Astrocyte (in vitro differentiated cells and primary cell): ENCODE data around the gene CCDC57. TPM values are rescaled to one million over a fixed set of nuclear protein-coding genes. Genes with fewer than 3 reads are reported as not detected.
A peak's percentile ranks its signal among the peaks of the same experiment; 100 is the strongest.

Experiments used
- DNase-seq: peaks from one replicate; pipeline ENCODE4 v3.0.0-alpha.2; 2010; ENCODE audit warnings: low read depth
- FAIRE-seq: peaks from 2 replicates; lab custom pipeline; 2011; peaks lifted over from hg19 to GRCh38; lab: Jason Lieb, UNC
- H2AFZ ChIP-seq: 2 replicates; pipeline ENCODE4 v1.6.0; 2012; ENCODE audit warnings: low read depth, low read length, inconsistent platforms
- H3K27ac ChIP-seq: 2 replicates; pipeline ENCODE4 v1.5.1; 2011; ENCODE audit warnings: low read depth, low read length, inconsistent platforms
- H3K27me3 ChIP-seq: 2 replicates; pipeline ENCODE4 v1.6.0; 2011; ENCODE audit warnings: low read length, inconsistent platforms; ENCODE audit not compliant: insufficient read depth
- H3K36me3 ChIP-seq: 2 replicates; pipeline ENCODE4 v1.5.1; 2011; ENCODE audit warnings: low read length, inconsistent platforms; ENCODE audit not compliant: insufficient read depth
- H3K4me1 ChIP-seq: 2 replicates; pipeline ENCODE4 v1.5.1; 2011; ENCODE audit warnings: low read length, inconsistent platforms; ENCODE audit not compliant: insufficient read depth
- H3K4me2 ChIP-seq: 2 replicates; pipeline ENCODE4 v1.6.0; 2012; ENCODE audit warnings: low read length, inconsistent platforms
- H3K4me3 ChIP-seq: 2 replicates; pipeline ENCODE4 v1.5.1; 2011; ENCODE audit warnings: low read depth, mild to moderate bottlenecking, low read length, inconsistent platforms; ENCODE audit not compliant: insufficient read depth
- H3K79me2 ChIP-seq: 2 replicates; pipeline ENCODE4 v1.6.0; 2012; ENCODE audit warnings: mild to moderate bottlenecking, low read length, inconsistent platforms; ENCODE audit not compliant: insufficient read depth
- H3K9ac ChIP-seq: 2 replicates; pipeline ENCODE4 v1.6.0; 2012; ENCODE audit warnings: mild to moderate bottlenecking, low read length, inconsistent platforms
- H3K9me3 ChIP-seq: 2 replicates; pipeline ENCODE4 v1.5.1; 2012; ENCODE audit warnings: low read depth, mild to moderate bottlenecking, low read length, inconsistent platforms; ENCODE audit not compliant: insufficient read depth
- H4K20me1 ChIP-seq: 2 replicates; pipeline ENCODE4 v1.6.0; 2012; ENCODE audit warnings: low read length, inconsistent platforms; ENCODE audit not compliant: insufficient read depth
- H3K27ac Mint-ChIP-seq: one replicate; pipeline ENCODE4 v1.8.0; 2021; ENCODE audit warnings: mild to moderate bottlenecking, mixed read lengths; ENCODE audit not compliant: unreplicated experiment
- H3K27me3 Mint-ChIP-seq: one replicate; pipeline ENCODE4 v1.8.0; 2021; ENCODE audit warnings: low read depth, mixed read lengths; ENCODE audit not compliant: unreplicated experiment
- H3K36me3 Mint-ChIP-seq: one replicate; pipeline ENCODE4 v1.8.0; 2021; ENCODE audit warnings: low read depth, mixed read lengths; ENCODE audit not compliant: unreplicated experiment
- H3K4me1 Mint-ChIP-seq: one replicate; pipeline ENCODE4 v1.8.0; 2021; ENCODE audit warnings: low read depth, mixed read lengths; ENCODE audit not compliant: unreplicated experiment
- H3K4me3 Mint-ChIP-seq: one replicate; pipeline ENCODE4 v1.8.0; 2021; ENCODE audit warnings: mild to moderate bottlenecking, moderate library complexity, mixed read lengths; ENCODE audit not compliant: unreplicated experiment
- H3K9me3 Mint-ChIP-seq: one replicate; pipeline ENCODE4 v1.8.0; 2021; ENCODE audit warnings: mild to moderate bottlenecking, mixed read lengths; ENCODE audit not compliant: unreplicated experiment
- EZH2 ChIP-seq: IDR thresholded peaks from 2 replicates; pipeline ENCODE4 v1.6.1; 2012; ENCODE audit warnings: mild to moderate bottlenecking, low read length, inconsistent platforms; ENCODE audit not compliant: insufficient read depth
- total RNA-seq: library from RNA; stranded (reverse); gene quantifications from 2 replicates; pipeline ENCODE4 v1.2.1, GENCODE V29; 2021
- TF ChIP-seq, protein P1 (sequence below): IDR thresholded peaks from 2 replicates; pipeline ENCODE4 v1.5.1; 2011; ENCODE audit warnings: low read depth, mild to moderate bottlenecking, inconsistent platforms, low read length, moderate library complexity; ENCODE audit not compliant: insufficient read depth

Gene CCDC57
- total RNA-seq, 1 donor from 2014 or later, result 20.4 TPM

GRCh38 chr17:82095777-82096708, 116.6 kb downstream of the CCDC57 start:
- H3K36me3 Mint-ChIP-seq, result no peaks in the 10 kb centered on the region
- peaks cover 50% of the 10 kb centered on the region for H4K20me1 ChIP-seq

DNA sequence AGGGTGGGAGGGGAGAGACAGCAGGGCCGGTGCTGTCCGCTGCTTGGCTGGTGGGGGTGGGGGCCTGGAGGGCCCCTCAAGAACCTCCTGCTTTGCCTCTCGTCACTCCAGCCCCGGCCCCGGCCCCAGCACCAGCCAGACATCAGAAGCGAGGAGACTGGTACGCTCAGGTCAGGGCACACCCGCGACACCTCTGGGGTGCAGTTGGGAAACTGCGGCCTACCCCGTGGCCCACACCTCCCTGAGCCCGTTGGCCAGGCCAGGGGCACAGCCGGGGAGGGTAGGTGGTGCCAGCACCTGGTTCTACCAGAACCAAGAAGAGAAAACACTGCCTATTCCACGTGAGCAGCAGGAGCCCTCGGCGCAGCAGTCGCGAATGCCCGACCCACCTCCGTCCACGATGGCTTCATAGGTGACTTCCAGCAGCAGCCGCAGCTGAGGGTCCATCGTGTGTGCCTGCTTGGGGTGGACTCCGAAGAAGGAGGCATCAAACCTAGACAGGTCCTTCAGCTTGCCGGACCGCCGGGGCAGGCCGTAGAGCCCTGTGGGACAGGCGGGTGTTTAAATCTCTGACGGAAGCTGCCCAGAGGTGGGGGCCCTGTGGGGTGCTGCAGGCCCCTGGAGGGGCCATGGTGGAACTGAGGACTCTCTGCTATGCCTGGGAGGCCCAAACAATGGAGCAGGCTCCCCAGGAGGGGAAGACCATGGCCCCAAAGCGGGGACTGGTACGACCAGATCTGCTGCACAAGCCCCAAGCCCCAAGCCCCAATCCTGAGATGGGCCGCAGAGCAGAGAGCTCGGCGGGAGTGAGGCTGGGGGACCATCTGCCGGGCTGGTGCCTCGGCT, 117.5 kb downstream of the CCDC57 start:
- no peak overlapping the region for H3K9ac ChIP-seq
- no peak overlapping the region for H3K4me3 ChIP-seq
- H3K4me1 ChIP-seq, result peaks cover 28% of the 10 kb centered on the region
- H3K9me3 ChIP-seq, result no peaks in the 10 kb centered on the region
- H3K36me3 ChIP-seq, result peaks cover 8% of the 10 kb centered on the region
- DNase-seq, result no peak
- H3K4me2 ChIP-seq, result peak overlapping the region; percentile 99
- no peaks in the 10 kb centered on the region for H3K36me3 Mint-ChIP-seq
- H3K79me2 ChIP-seq, result peaks cover 56% of the 10 kb centered on the region
- H3K4me1 Mint-ChIP-seq, result peaks cover 4% of the 10 kb centered on the region
- no peaks in the 10 kb centered on the region for H3K9me3 Mint-ChIP-seq
- H3K27me3 Mint-ChIP-seq, result no peaks in the 10 kb centered on the region
- no peaks in the 10 kb centered on the region for H3K27me3 ChIP-seq
- H3K27ac Mint-ChIP-seq, result no peak overlapping the region
- H2AFZ ChIP-seq, result no peak overlapping the region
- peaks cover 59% of the 10 kb centered on the region for H4K20me1 ChIP-seq
- FAIRE-seq, result no peak
- no peak overlapping the region for H3K27ac ChIP-seq
- TF ChIP-seq, protein P1, sequence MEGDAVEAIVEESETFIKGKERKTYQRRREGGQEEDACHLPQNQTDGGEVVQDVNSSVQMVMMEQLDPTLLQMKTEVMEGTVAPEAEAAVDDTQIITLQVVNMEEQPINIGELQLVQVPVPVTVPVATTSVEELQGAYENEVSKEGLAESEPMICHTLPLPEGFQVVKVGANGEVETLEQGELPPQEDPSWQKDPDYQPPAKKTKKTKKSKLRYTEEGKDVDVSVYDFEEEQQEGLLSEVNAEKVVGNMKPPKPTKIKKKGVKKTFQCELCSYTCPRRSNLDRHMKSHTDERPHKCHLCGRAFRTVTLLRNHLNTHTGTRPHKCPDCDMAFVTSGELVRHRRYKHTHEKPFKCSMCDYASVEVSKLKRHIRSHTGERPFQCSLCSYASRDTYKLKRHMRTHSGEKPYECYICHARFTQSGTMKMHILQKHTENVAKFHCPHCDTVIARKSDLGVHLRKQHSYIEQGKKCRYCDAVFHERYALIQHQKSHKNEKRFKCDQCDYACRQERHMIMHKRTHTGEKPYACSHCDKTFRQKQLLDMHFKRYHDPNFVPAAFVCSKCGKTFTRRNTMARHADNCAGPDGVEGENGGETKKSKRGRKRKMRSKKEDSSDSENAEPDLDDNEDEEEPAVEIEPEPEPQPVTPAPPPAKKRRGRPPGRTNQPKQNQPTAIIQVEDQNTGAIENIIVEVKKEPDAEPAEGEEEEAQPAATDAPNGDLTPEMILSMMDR, result no peak
- no peak for TF ChIP-seq EZH2
- H3K4me3 Mint-ChIP-seq, result no peak overlapping the region

More at GRCh38 chr17:82095777-82096708, 116.6 kb downstream of the CCDC57 start:
- no peaks in the 10 kb centered on the region for H3K9me3 ChIP-seq
- no peak for TF ChIP-seq EZH2
- TF ChIP-seq, protein P1, result no peak
- peaks cover 28% of the 10 kb centered on the region for H3K4me1 ChIP-seq
- no peak overlapping the region for H3K27ac ChIP-seq
- H3K36me3 ChIP-seq, result peaks cover 4% of the 10 kb centered on the region
- Mint-ChIP-seq H3K9me3 (no peaks in the 10 kb centered on the region), H3K4me1 (peaks cover 6% of the 10 kb centered on the region), H3K27ac (no peak overlapping the region), H3K4me3 (peak overlapping the region; percentile 77), H3K27me3 (no peaks in the 10 kb centered on the region)
- H3K79me2 ChIP-seq, result peaks cover 56% of the 10 kb centered on the region
- DNase-seq (no peak), FAIRE-seq (no peak)
- H2AFZ ChIP-seq, result no peak overlapping the region
- no peaks in the 10 kb centered on the region for H3K27me3 ChIP-seq
- H3K9ac ChIP-seq, result peak overlapping the region; percentile 88
- peak overlapping the region; percentile 99 for H3K4me2 ChIP-seq
- H3K4me3 ChIP-seq, result peak overlapping the region; percentile 70
